ENCODE data around the gene RMRP.
A peak's percentile ranks its signal among the peaks of the same experiment; 100 is the strongest.

Gene RMRP

GRCh38 chr9:35698231-35698630 lies 40.4 kb upstream of the RMRP start:
- Histone ChIP-seq H3K4me1 (ENCODE audit: low read length) (no peaks in the 10 kb centered on the region), H3K36me3 (replicated peaks; ENCODE audit: low read depth, low read length) (peaks cover 62% of the 10 kb centered on the region), H3K9me3 (ENCODE audit: insufficient read depth, low read length) (no peaks in the 10 kb centered on the region)

GRCh38 chr9:35697486-35697885 lies 39.7 kb upstream of the RMRP start:
- no peaks in the 10 kb centered on the region for H3K9me3 ChIP-seq (ENCODE audit: insufficient read depth, low read length)
- H3K4me3 ChIP-seq (ENCODE audit: low read length) = no peak overlapping the region
- H2AFZ ChIP-seq (ENCODE audit: low read depth, low read length) = no peak overlapping the region
- H3K36me3 ChIP-seq (replicated peaks; ENCODE audit: low read depth, low read length) = peaks cover 56% of the 10 kb centered on the region
- no peaks in the 10 kb centered on the region for H3K79me2 ChIP-seq (ENCODE audit: low read length)
- no peak overlapping the region for H3K4me2 ChIP-seq (ENCODE audit: low read length)
- H3K27me3 ChIP-seq (ENCODE audit: low read depth, low read length) = no peaks in the 10 kb centered on the region
- H3K9ac ChIP-seq (ENCODE audit: low read length) = no peak overlapping the region
- no peak overlapping the region for H3K27ac ChIP-seq (ENCODE audit: low read length)
- H3K4me1 ChIP-seq (ENCODE audit: low read length) = no peaks in the 10 kb centered on the region
- no peak for TF ChIP-seq EZH2phosphoT487 (IDR thresholded peaks at IDR 0.05; ENCODE audit: low read depth)
- H4K20me1 ChIP-seq (ENCODE audit: insufficient read depth, low read length) = no peaks in the 10 kb centered on the region; the same call in 1 of the 2 replicates

More at GRCh38 chr9:35698231-35698630, 40.4 kb upstream of the RMRP start:
- H4K20me1 ChIP-seq (ENCODE audit: insufficient read depth, low read length) = no peaks in the 10 kb centered on the region; the same call in 1 of the 2 replicates
- H3K4me3 ChIP-seq (ENCODE audit: low read length) = no peak overlapping the region
- H3K4me2 ChIP-seq (ENCODE audit: low read length) = no peak overlapping the region
- H3K9ac ChIP-seq (ENCODE audit: low read length) = no peak overlapping the region
- no peaks in the 10 kb centered on the region for H3K79me2 ChIP-seq (ENCODE audit: low read length)
- no peak overlapping the region for H2AFZ ChIP-seq (ENCODE audit: low read depth, low read length)
- H3K27ac ChIP-seq (ENCODE audit: low read length) = no peak overlapping the region
- no peak for TF ChIP-seq EZH2phosphoT487 (IDR thresholded peaks at IDR 0.05; ENCODE audit: low read depth)
- TF ChIP-seq CTCF (IDR thresholded peaks at IDR 0.05; ENCODE audit: low read depth, low read length) = no peak
- no peaks in the 10 kb centered on the region for H3K27me3 ChIP-seq (ENCODE audit: low read depth, low read length)

- Histone ChIP-seq H3K4me1 (ENCODE audit: low read length) (no peaks in the 10 kb centered on the region), H3K79me2 (ENCODE audit: low read length) (no peaks in the 10 kb centered on the region), H3K27me3 (ENCODE audit: low read depth, low read length) (no peaks in the 10 kb centered on the region), H4K20me1 (ENCODE audit: insufficient read depth, low read length) (no peaks in the 10 kb centered on the region; the same call in 1 of the 2 replicates), H3K27ac (ENCODE audit: low read length) (no peak overlapping the region), H3K4me3 (ENCODE audit: low read length) (no peak overlapping the region), H3K9me3 (ENCODE audit: insufficient read depth, low read length) (no peaks in the 10 kb centered on the region), H3K36me3 (replicated peaks; ENCODE audit: low read depth, low read length) (peaks cover 51% of the 10 kb centered on the region), H3K9ac (ENCODE audit: low read length) (no peak overlapping the region), H2AFZ (ENCODE audit: low read depth, low read length) (no peak overlapping the region), H3K4me2 (ENCODE audit: low read length) (no peak overlapping the region)
- no peak for TF ChIP-seq EZH2phosphoT487 (IDR thresholded peaks at IDR 0.05; ENCODE audit: low read depth)
- TF ChIP-seq CTCF (IDR thresholded peaks at IDR 0.05; ENCODE audit: low read depth, low read length) = peak; percentile 81
Measured at GRCh38 chr9:35696520-35697215, 38.8 kb upstream of the RMRP start.

- Histone ChIP-seq H3K27me3 (ENCODE audit: low read depth, low read length) (no peaks in the 10 kb centered on the region), H3K79me2 (ENCODE audit: low read length) (no peaks in the 10 kb centered on the region), H3K27ac (ENCODE audit: low read length) (no peak overlapping the region), H3K4me3 (ENCODE audit: low read length) (no peak overlapping the region), H3K9me3 (ENCODE audit: insufficient read depth, low read length) (no peaks in the 10 kb centered on the region), H3K36me3 (replicated peaks; ENCODE audit: low read depth, low read length) (peaks cover 45% of the 10 kb centered on the region), H4K20me1 (ENCODE audit: insufficient read depth, low read length) (no peaks in the 10 kb centered on the region; the same call in 1 of the 2 replicates), H3K9ac (ENCODE audit: low read length) (no peak overlapping the region), H3K4me1 (ENCODE audit: low read length) (0 out of 2 replicates have a peak, but pooled peaks cover 4% of the 10 kb centered on the region), H2AFZ (ENCODE audit: low read depth, low read length) (no peak overlapping the region), H3K4me2 (ENCODE audit: low read length) (no peak overlapping the region)
- TF ChIP-seq CTCF (IDR thresholded peaks at IDR 0.05; ENCODE audit: low read depth, low read length) (no peak), EZH2phosphoT487 (IDR thresholded peaks at IDR 0.05; ENCODE audit: low read depth) (no peak)
Measured at GRCh38 chr9:35695943-35696401, 38.2 kb upstream of the RMRP start.

Data from OCI-LY3 (cell line).